Thyroid gland (tissue), 4 donors: ENCODE data around the gene HSF4. TPM values are rescaled to one million over a fixed set of nuclear protein-coding genes. Genes with fewer than 3 reads are reported as not detected.

Experiments used
- DNase-seq, 2 donors: peaks; one replicate each; pipeline ENCODE4 v3.0.0-alpha.2; 2019
- H3K27ac ChIP-seq, 3 donors: fragments of 200-600 bp; sonication (generic); 1 replicate in 2 of 3; 2 replicates in 1 of 3; pipeline ENCODE4 v1.5.1; 2016 to 2019; ENCODE audit warnings: mild to moderate bottlenecking in 1 of 3, moderate library complexity in 1 of 3
- H3K27me3 ChIP-seq: fragments of 200-600 bp; sonication (generic); one replicate; pipeline ENCODE4 v1.5.1; 2019
- H3K36me3 ChIP-seq, 2 donors: fragments of 200-600 bp; sonication (generic); one replicate each; pipeline ENCODE4 v1.5.1; 2016 to 2019
- H3K4me1 ChIP-seq, 2 donors: fragments of 200-600 bp; sonication (generic); one replicate each; pipeline ENCODE4 v1.5.1; 2017 to 2019
- H3K4me3 ChIP-seq, 3 donors: fragments of 200-600 bp; sonication (generic); replicated peaks in 1 of 3; 1 replicate in 2 of 3; 2 replicates in 1 of 3; pipeline ENCODE4 v1.5.1; 2016; ENCODE audit warnings: mild to moderate bottlenecking in 1 of 3
- H3K9me3 ChIP-seq: fragments of 200-600 bp; sonication (generic); one replicate; pipeline ENCODE4 v1.5.1; 2017
- POLR2A ChIP-seq, 2 donors: fragments of 450-650 bp; IDR thresholded peaks; one replicate each; pipeline ENCODE4 v1.6.1; 2017; ENCODE audit warnings: antibody characterized with exemption in 2 of 2, mild to moderate bottlenecking in 2 of 2, moderate library complexity in 1 of 2
- WGBS, 2 donors: methylation state at CpG; one replicate each; pipeline ENCODE4 v1.1.5; 2017; 5-methylcytosine and 5-hydroxymethylcytosine counted together
- intact Hi-C: fragments of 100-400 bp; cut with DNase I; formaldehyde crosslinking; loops from one replicate; pipeline ENCODE4 v1.15.1; 2023
- total RNA-seq, 4 donors: library from RNA; depleted of rRNA; stranded (reverse); fragments of >200 nt; gene quantifications; one replicate each; pipeline ENCODE4 v1.2.3, GENCODE V29; 2016
- TF ChIP-seq, protein P1 (sequence below), 6 experiments: fragments of 200-600 bp in 3 of 6; fragments of 450-650 bp in 3 of 6; sonication (generic) in 3 of 6; IDR thresholded peaks; one replicate each; pipeline ENCODE4 v1.5.1; 2016 to 2019; ENCODE audit warnings: antibody characterized with exemption in 6 of 6, mild to moderate bottlenecking in 2 of 6, inconsistent platforms in 1 of 6, moderate library complexity in 1 of 6

The HSF4 gene
- total RNA-seq, 4 donors from 2014 or later = 17.3 to 52.5 (median 36.6) TPM

GRCh38 chr16:67190448-67191399 lies 26.2 kb downstream of the HSF4 start:
- peaks cover 12 to 24% of the 10 kb centered on the region in 2 donors for H3K4me1 ChIP-seq
- intact Hi-C loops = no loop called here

GRCh38 chr16:67191411-67191994 lies 27.0 kb downstream of the HSF4 start:
- 27 to 31% methylated on average over 9 of the region's 9 CpGs for WGBS, 2 donors
- Histone ChIP-seq H3K27me3 (no peaks in the 10 kb centered on the region), H3K4me1 (peaks cover 12 to 21% of the 10 kb centered on the region in 2 donors), H3K27ac (no peak overlapping the region), H3K4me3 (peak overlapping the region in 1 of 3 donors; percentile 98), H3K9me3 (no peaks in the 10 kb centered on the region), H3K36me3 (peaks cover 19 to 25% of the 10 kb centered on the region in 2 donors)
- DNase-seq = no peak
- intact Hi-C loops = no loop called here
- TF ChIP-seq POLR2A (IDR thresholded peaks at IDR 0.05) = no peak
- TF ChIP-seq, protein P1, sequence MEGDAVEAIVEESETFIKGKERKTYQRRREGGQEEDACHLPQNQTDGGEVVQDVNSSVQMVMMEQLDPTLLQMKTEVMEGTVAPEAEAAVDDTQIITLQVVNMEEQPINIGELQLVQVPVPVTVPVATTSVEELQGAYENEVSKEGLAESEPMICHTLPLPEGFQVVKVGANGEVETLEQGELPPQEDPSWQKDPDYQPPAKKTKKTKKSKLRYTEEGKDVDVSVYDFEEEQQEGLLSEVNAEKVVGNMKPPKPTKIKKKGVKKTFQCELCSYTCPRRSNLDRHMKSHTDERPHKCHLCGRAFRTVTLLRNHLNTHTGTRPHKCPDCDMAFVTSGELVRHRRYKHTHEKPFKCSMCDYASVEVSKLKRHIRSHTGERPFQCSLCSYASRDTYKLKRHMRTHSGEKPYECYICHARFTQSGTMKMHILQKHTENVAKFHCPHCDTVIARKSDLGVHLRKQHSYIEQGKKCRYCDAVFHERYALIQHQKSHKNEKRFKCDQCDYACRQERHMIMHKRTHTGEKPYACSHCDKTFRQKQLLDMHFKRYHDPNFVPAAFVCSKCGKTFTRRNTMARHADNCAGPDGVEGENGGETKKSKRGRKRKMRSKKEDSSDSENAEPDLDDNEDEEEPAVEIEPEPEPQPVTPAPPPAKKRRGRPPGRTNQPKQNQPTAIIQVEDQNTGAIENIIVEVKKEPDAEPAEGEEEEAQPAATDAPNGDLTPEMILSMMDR (IDR thresholded peaks at IDR 0.05) = no peak

More at GRCh38 chr16:67190448-67191399, 26.2 kb downstream of the HSF4 start:
- H3K4me3 ChIP-seq = no peak overlapping the region
- no peaks in the 10 kb centered on the region for H3K9me3 ChIP-seq
- peaks cover 11 to 17% of the 10 kb centered on the region in 2 donors for H3K36me3 ChIP-seq
- TF ChIP-seq POLR2A (IDR thresholded peaks at IDR 0.05) = no peak
- TF ChIP-seq, protein P1 (IDR thresholded peaks at IDR 0.05) = no peak
- 78 to 82% methylated on average over 12 to 13 of the region's 13 CpGs for WGBS, 2 donors
- DNase-seq = no peak
- H3K27ac ChIP-seq = no peak overlapping the region
- no peaks in the 10 kb centered on the region for H3K27me3 ChIP-seq

- Histone ChIP-seq H3K4me1 (peaks cover 12 to 21% of the 10 kb centered on the region in 2 donors), H3K9me3 (no peaks in the 10 kb centered on the region), H3K4me3 (peak within 1 kb of the TSS; percentile 7 to 98 (median 94)), H3K27ac (peak within 1 kb of the TSS; percentile 38 to 61 (median 54)), H3K36me3 (peaks cover 25 to 31% of the 10 kb centered on the region in 2 donors), H3K27me3 (no peaks in the 10 kb centered on the region)
- peak; percentile 90 to 93 for DNase-seq
- 0 to 1% methylated on average over 14 to 28 of the region's 54 CpGs for WGBS, 2 donors
- peak in 1 of 2 donors; percentile 75 for TF ChIP-seq POLR2A (IDR thresholded peaks at IDR 0.05)
- TF ChIP-seq, protein P1 (IDR thresholded peaks at IDR 0.05) = peak in 2 of 6 experiments; percentile 6 to 16
- intact Hi-C loops = no loop called here
Observed at GRCh38 chr16:67191995-67192681, 27.6 kb downstream of the HSF4 start, which contains the start of gene E2F4. Gene E2F4, plus strand, starts transcription at chr16:67192155. Its CDS starts 73 bp downstream, at chr16:67192228.

DNA sequence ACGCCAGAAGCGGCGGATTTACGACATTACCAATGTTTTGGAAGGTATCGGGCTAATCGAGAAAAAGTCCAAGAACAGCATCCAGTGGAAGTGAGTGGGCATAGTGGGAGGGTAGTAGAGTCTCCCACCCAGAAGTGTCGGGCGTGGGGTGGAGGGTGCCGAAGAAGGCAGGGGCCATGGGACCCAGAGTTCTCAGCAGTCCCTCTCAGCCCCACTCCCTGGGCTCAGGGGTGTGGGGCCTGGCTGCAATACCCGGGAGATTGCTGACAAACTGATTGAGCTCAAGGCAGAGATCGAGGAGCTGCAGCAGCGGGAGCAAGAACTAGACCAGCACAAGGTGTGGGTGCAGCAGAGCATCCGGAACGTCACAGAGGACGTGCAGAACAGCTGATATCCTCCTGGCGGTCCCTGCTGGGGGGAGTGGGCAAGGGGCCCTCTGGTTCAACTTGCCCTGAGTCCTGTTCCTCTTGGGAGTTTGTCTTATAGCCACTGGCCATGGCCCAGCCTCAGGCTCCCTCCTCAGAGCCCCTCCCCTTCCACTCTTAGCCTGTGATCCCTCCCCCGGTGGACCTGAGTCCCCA lies 28.3 kb downstream of the HSF4 start:
- peaks cover 14 to 23% of the 10 kb centered on the region in 2 donors for H3K4me1 ChIP-seq
- TF ChIP-seq POLR2A (IDR thresholded peaks at IDR 0.05) = no peak
- TF ChIP-seq, protein P1 (IDR thresholded peaks at IDR 0.05) = no peak

More for the DNA sequence above, 28.3 kb downstream of the HSF4 start:
- Histone ChIP-seq H3K27ac (peak overlapping the region in 2 of 3 donors; percentile 54 to 61), H3K4me3 (peak overlapping the region; percentile 7 to 98 (median 94)), H3K36me3 (peaks cover 29 to 36% of the 10 kb centered on the region in 2 donors), H3K9me3 (no peaks in the 10 kb centered on the region), H3K27me3 (no peaks in the 10 kb centered on the region)
- intact Hi-C loops = no loop called here
- DNase-seq = no peak
- WGBS, 2 donors = 27 to 37% methylated on average over 17 of the region's 17 CpGs
